Smooth muscle cell (in vitro differentiated cells): ENCODE measurements around the gene SMG6. TPM values are rescaled to one million over a fixed set of nuclear protein-coding genes. Genes with fewer than 3 reads are reported as not detected.

Experiments used
- DNase-seq: peaks from one replicate; lab custom pipeline; 2025; ENCODE audit not compliant: unreplicated experiment; lab: John Stamatoyannopoulos, UW
- H2AFZ ChIP-seq: fragments of 200-600 bp; sonication (generic); 2 replicates; pipeline ENCODE4 v1.6.0; 2016; ENCODE audit warnings: antibody characterized with exemption, low read depth, mild to moderate bottlenecking
- H3F3A ChIP-seq: fragments of 200-600 bp; sonication (generic); 2 replicates; pipeline ENCODE4 v1.6.0; 2017; ENCODE audit warnings: antibody characterized with exemption, low read depth
- H3K27ac ChIP-seq: fragments of 200-600 bp; sonication (generic); 2 replicates; pipeline ENCODE4 v1.5.1; 2016; ENCODE audit warnings: low read depth, mild to moderate bottlenecking
- H3K27me3 ChIP-seq: fragments of 200-600 bp; sonication (generic); 2 replicates; pipeline ENCODE4 v1.6.1; 2016; ENCODE audit warnings: low read depth, mild to moderate bottlenecking
- H3K36me3 ChIP-seq: fragments of 200-600 bp; sonication (generic); 2 replicates; pipeline ENCODE4 v1.5.1; 2016; ENCODE audit warnings: low read depth
- H3K4me1 ChIP-seq: fragments of 200-600 bp; sonication (generic); 2 replicates; pipeline ENCODE4 v1.5.1; 2016; ENCODE audit warnings: low read depth
- H3K4me2 ChIP-seq: fragments of 200-600 bp; sonication (generic); 2 replicates; pipeline ENCODE4 v1.6.0; 2016; ENCODE audit warnings: mild to moderate bottlenecking
- H3K4me3 ChIP-seq: fragments of 200-600 bp; sonication (generic); 2 replicates; pipeline ENCODE4 v1.5.1; 2016; ENCODE audit warnings: mild to moderate bottlenecking
- H3K79me2 ChIP-seq: fragments of 200-600 bp; sonication (generic); 2 replicates; pipeline ENCODE4 v1.6.0; 2016; ENCODE audit warnings: low read depth, mild to moderate bottlenecking
- H3K9ac ChIP-seq: fragments of 200-600 bp; sonication (generic); 2 replicates; pipeline ENCODE4 v1.6.0; 2016; ENCODE audit warnings: low read depth
- H3K9me3 ChIP-seq: fragments of 200-600 bp; sonication (generic); replicated peaks from 2 replicates; pipeline ENCODE4 v1.5.1; 2016; ENCODE audit warnings: low read depth
- H4K20me1 ChIP-seq: fragments of 200-600 bp; sonication (generic); 2 replicates; pipeline ENCODE4 v1.6.0; 2016; ENCODE audit warnings: low read depth
- CTCF ChIP-seq: fragments of 200-600 bp; sonication (generic); IDR thresholded peaks from 2 replicates; pipeline ENCODE4 v1.5.1; 2017; ENCODE audit warnings: borderline replicate concordance, mild to moderate bottlenecking, antibody characterized with exemption; ENCODE audit not compliant: insufficient read depth, poor library complexity, severe bottlenecking
- WGBS: methylation state at CpG from one replicate; pipeline ENCODE4 v1.1.7; 2016; ENCODE audit warnings: low lambda C conversion rate; 5-methylcytosine and 5-hydroxymethylcytosine counted together
- polyA plus RNA-seq: library from polyadenylated mRNA; unstranded; fragments of >200 nt; fragmentation: Nextera tagmentation; extraction: Ambion mirVana; gene quantifications from 2 replicates; pipeline ENCODE4 v1.2.1, GENCODE V29; 2016
- total RNA-seq: library from RNA; depleted of rRNA; stranded (reverse); fragments of >200 nt; gene quantifications from 2 replicates; pipeline ENCODE4 v1.2.3, GENCODE V29; 2014

SMG6 gene
- total and polyA plus RNA-seq, 2 experiments from 2014 or later = 10.6 to 21.4 TPM

- peak overlapping the region; percentile 91 for H3K27ac ChIP-seq
- 36% methylated on average over 9 of the region's 9 CpGs for WGBS
- H4K20me1 ChIP-seq = no peaks in the 10 kb centered on the region
- H3K4me3 ChIP-seq = no peak overlapping the region
- no peaks in the 10 kb centered on the region for H3K36me3 ChIP-seq
- no peak for TF ChIP-seq CTCF
- H3K4me2 ChIP-seq = peak overlapping the region; percentile 51
- no peaks in the 10 kb centered on the region for H3K27me3 ChIP-seq
- DNase-seq = no peak
- no peaks in the 10 kb centered on the region for H3K79me2 ChIP-seq
- H2AFZ ChIP-seq = no peak overlapping the region
- peaks cover 8% of the 10 kb centered on the region for H3K4me1 ChIP-seq
- no peaks in the 10 kb centered on the region for H3K9me3 ChIP-seq
- peak overlapping the region; percentile 50 for H3K9ac ChIP-seq
- peaks cover 17% of the 10 kb centered on the region for H3F3A ChIP-seq
Measured at GRCh38 chr17:2191785-2192184, 111.8 kb downstream of the SMG6 start.

- Histone ChIP-seq H3K27me3 (no peaks in the 10 kb centered on the region), H3K79me2 (no peaks in the 10 kb centered on the region), H3K9me3 (no peaks in the 10 kb centered on the region), H4K20me1 (no peaks in the 10 kb centered on the region), H3F3A (peaks cover 17% of the 10 kb centered on the region), H3K36me3 (no peaks in the 10 kb centered on the region), H3K27ac (peak overlapping the region; percentile 91), H3K4me2 (no peak overlapping the region), H3K4me3 (no peak overlapping the region), H2AFZ (no peak overlapping the region), H3K9ac (no peak overlapping the region), H3K4me1 (peaks cover 8% of the 10 kb centered on the region)
- no peak for TF ChIP-seq CTCF
- 96% methylated on average over 6 of the region's 6 CpGs for whole genome bisulfite sequencing
- no peak for DNase-seq
Measured at GRCh38 chr17:2191227-2191626, 112.4 kb downstream of the SMG6 start.

GRCh38 chr17:2190014-2190413 is 113.6 kb downstream of the SMG6 start:
- no peaks in the 10 kb centered on the region for H3K79me2 ChIP-seq
- no peak overlapping the region for H2AFZ ChIP-seq
- TF ChIP-seq CTCF = no peak
- WGBS = 63% methylated on average over 4 of the region's 4 CpGs
- H3K27me3 ChIP-seq = no peaks in the 10 kb centered on the region
- H3K9ac ChIP-seq = no peak overlapping the region
- peaks cover 17% of the 10 kb centered on the region for H3F3A ChIP-seq
- no peak overlapping the region for H3K4me3 ChIP-seq
- no peak for DNase-seq
- peak overlapping the region; percentile 14 for H3K4me2 ChIP-seq
- peaks cover 8% of the 10 kb centered on the region for H3K4me1 ChIP-seq
- no peaks in the 10 kb centered on the region for H4K20me1 ChIP-seq
- no peaks in the 10 kb centered on the region for H3K9me3 ChIP-seq
- no peaks in the 10 kb centered on the region for H3K36me3 ChIP-seq
- peak overlapping the region; percentile 71 for H3K27ac ChIP-seq

- Histone ChIP-seq H3K9me3 (no peaks in the 10 kb centered on the region), H3F3A (peaks cover 17% of the 10 kb centered on the region), H4K20me1 (no peaks in the 10 kb centered on the region), H3K27ac (peak overlapping the region; percentile 71), H2AFZ (no peak overlapping the region), H3K9ac (no peak overlapping the region), H3K27me3 (no peaks in the 10 kb centered on the region), H3K4me2 (peak overlapping the region; percentile 14), H3K4me3 (no peak overlapping the region), H3K36me3 (no peaks in the 10 kb centered on the region), H3K4me1 (peaks cover 8% of the 10 kb centered on the region), H3K79me2 (no peaks in the 10 kb centered on the region)
- WGBS = 73% methylated on average over 8 of the region's 8 CpGs
- no peak for DNase-seq
- TF ChIP-seq CTCF = no peak
Measured at GRCh38 chr17:2188971-2189630, 114.5 kb downstream of the SMG6 start.
